A673 (cell line): Measurements from ENCODE around the gene STX8. TPM values are rescaled to one million over a fixed set of nuclear protein-coding genes. Genes with fewer than 3 reads are reported as not detected.

Experiments
- BruUV-seq: library from RNA; stranded (reverse); fragments of 400-500 nt; replicated peaks from 2 replicates; lab custom pipeline; 2021; lab: Mats Ljungman, UMichigan
- CTCF ChIA-PET: fragments of 300-600 bp; sonication (Branson Sonifier 250); formaldehyde crosslinking; loops from one replicate; lab custom pipeline; 2022; ENCODE audit warnings: antibody characterized with exemption; lab: Charles Lee
- POLR2A ChIA-PET: fragments of 300-600 bp; sonication (Branson Sonifier 250); formaldehyde crosslinking; loops from one replicate; lab custom pipeline; 2022; ENCODE audit warnings: antibody characterized with exemption; ENCODE audit not compliant: low non-redundant PET; lab: Charles Lee
- DNase-seq: peaks from one replicate; pipeline ENCODE4 v3.0.0-alpha.2; 2015; ENCODE audit warnings: low spot score
- H3K27ac ChIP-seq: fragments of 200-600 bp; sonication (generic); 2 replicates; pipeline ENCODE4 v1.5.1; 2016; ENCODE audit warnings: mixed run types, low read depth, mild to moderate bottlenecking, mixed read lengths, antibody characterized with exemption, low read length; ENCODE audit not compliant: poor library complexity, severe bottlenecking
- H3K27me3 ChIP-seq: fragments of 200-600 bp; sonication (generic); replicated peaks from 2 replicates; pipeline ENCODE4 v1.6.1; 2017; ENCODE audit warnings: mixed run types, low read depth, mild to moderate bottlenecking, mixed read lengths, antibody characterized with exemption, low read length; ENCODE audit not compliant: insufficient read depth, poor library complexity
- H3K36me3 ChIP-seq: fragments of 200-600 bp; sonication (generic); 2 replicates; pipeline ENCODE4 v1.6.1; 2016; ENCODE audit warnings: mixed run types, mild to moderate bottlenecking, mixed read lengths, antibody characterized with exemption, low read length; ENCODE audit not compliant: insufficient read depth, poor library complexity, severe bottlenecking
- H3K4me1 ChIP-seq: fragments of 200-600 bp; sonication (generic); 2 replicates; pipeline ENCODE4 v1.6.1; 2017; ENCODE audit warnings: mixed run types, mild to moderate bottlenecking, mixed read lengths, antibody characterized with exemption, low read length; ENCODE audit not compliant: insufficient read depth, poor library complexity, severe bottlenecking
- H3K4me3 ChIP-seq: fragments of 200-600 bp; sonication (generic); 2 replicates; pipeline ENCODE4 v1.5.1; 2016; ENCODE audit warnings: low read depth, mixed run types, mild to moderate bottlenecking, mixed read lengths, low read length; ENCODE audit not compliant: poor library complexity, severe bottlenecking
- H3K9me3 ChIP-seq: fragments of 200-600 bp; sonication (generic); 2 replicates; pipeline ENCODE4 v1.6.1; 2016; ENCODE audit warnings: mixed run types, low read depth, mild to moderate bottlenecking, mixed read lengths, antibody characterized with exemption, low read length; ENCODE audit not compliant: poor library complexity, severe bottlenecking
- EZH2 ChIP-seq: fragments of 200-600 bp; sonication (generic); IDR thresholded peaks from 2 replicates; pipeline ENCODE4 v1.6.1; 2017; ENCODE audit warnings: borderline replicate concordance, low read depth, mild to moderate bottlenecking, mixed read lengths, antibody characterized with exemption, low read length; ENCODE audit not compliant: poor library complexity, severe bottlenecking
- intact Hi-C: fragments of 100-400 bp; cut with micrococcal nuclease; formaldehyde crosslinking; loops from one replicate; pipeline ENCODE4 v1.10.0; 2022; ENCODE audit not compliant: unreplicated experiment
- total RNA-seq: library from RNA; stranded (reverse); gene quantifications from 2 replicates; pipeline ENCODE4 v1.2.3, GENCODE V29; 2021
- TF ChIP-seq, protein P1 (sequence below): fragments of 300-800, 200-600 bp; sonication (generic); conservative IDR thresholded peaks from 2 replicates; pipeline ENCODE4 v1.5.1; 2017; ENCODE audit warnings: low read depth, mild to moderate bottlenecking, antibody characterized with exemption, low read length, moderate library complexity, mixed read lengths

Gene STX8
- total RNA-seq, 1 experiment from 2014 or later, result 51.4 TPM

DNA sequence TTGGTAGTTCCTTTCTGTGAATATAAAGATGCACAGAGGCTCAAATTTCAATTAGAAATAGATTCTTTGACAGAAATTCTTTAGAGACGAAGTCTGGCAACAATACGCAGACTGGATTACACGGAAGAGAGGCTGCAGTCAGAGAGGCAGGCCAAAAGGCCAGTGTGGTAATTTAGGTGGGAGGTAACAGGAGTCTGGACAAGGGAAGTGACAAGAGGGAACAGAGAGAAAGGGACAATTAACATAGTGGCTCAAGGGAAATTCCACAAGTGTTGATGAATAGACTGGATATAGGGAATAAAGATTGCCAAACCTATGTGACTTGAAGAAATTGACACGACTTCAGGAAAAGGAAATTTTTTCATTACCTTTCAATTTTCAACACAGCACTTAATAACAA is 54.6 kb downstream of the STX8 start:
- POLR2A ChIA-PET, result no interaction called here
- Histone ChIP-seq H3K4me3 (no peak overlapping the region), H3K27me3 (no peaks in the 10 kb centered on the region), H3K36me3 (no peaks in the 10 kb centered on the region), H3K27ac (no peak overlapping the region), H3K4me1 (no peaks in the 10 kb centered on the region), H3K9me3 (no peaks in the 10 kb centered on the region)
- TF ChIP-seq EZH2, result no peak
- TF ChIP-seq, protein P1, sequence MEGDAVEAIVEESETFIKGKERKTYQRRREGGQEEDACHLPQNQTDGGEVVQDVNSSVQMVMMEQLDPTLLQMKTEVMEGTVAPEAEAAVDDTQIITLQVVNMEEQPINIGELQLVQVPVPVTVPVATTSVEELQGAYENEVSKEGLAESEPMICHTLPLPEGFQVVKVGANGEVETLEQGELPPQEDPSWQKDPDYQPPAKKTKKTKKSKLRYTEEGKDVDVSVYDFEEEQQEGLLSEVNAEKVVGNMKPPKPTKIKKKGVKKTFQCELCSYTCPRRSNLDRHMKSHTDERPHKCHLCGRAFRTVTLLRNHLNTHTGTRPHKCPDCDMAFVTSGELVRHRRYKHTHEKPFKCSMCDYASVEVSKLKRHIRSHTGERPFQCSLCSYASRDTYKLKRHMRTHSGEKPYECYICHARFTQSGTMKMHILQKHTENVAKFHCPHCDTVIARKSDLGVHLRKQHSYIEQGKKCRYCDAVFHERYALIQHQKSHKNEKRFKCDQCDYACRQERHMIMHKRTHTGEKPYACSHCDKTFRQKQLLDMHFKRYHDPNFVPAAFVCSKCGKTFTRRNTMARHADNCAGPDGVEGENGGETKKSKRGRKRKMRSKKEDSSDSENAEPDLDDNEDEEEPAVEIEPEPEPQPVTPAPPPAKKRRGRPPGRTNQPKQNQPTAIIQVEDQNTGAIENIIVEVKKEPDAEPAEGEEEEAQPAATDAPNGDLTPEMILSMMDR, result no peak
- intact Hi-C loops, result loop anchor here (10.0 kb wide), 2 partner anchors 216 to 766 kb away; partner anchors contain the start of gene SPDYE4
- DNase-seq, result no peak
- CTCF ChIA-PET, result no interaction called here
- BruUV-seq, result no TSS peak

GRCh38 chr17:9520649-9521048 is 55.0 kb downstream of the STX8 start:
- Histone ChIP-seq H3K27ac (no peak overlapping the region), H3K4me3 (no peak overlapping the region), H3K9me3 (no peaks in the 10 kb centered on the region), H3K4me1 (no peaks in the 10 kb centered on the region), H3K36me3 (no peaks in the 10 kb centered on the region), H3K27me3 (no peaks in the 10 kb centered on the region)
- DNase-seq, result no peak
- TF ChIP-seq EZH2, result no peak
- TF ChIP-seq, protein P1, result no peak
- BruUV-seq, result no TSS peak
- ChIA-PET POLR2A (no interaction called here), CTCF (no interaction called here)
- intact Hi-C loops, result loop anchor here (10.0 kb wide), 2 partner anchors 216 to 766 kb away; partner anchors contain the start of gene SPDYE4

- no peak overlapping the region for H3K27ac ChIP-seq
- no peak for DNase-seq
- H3K36me3 ChIP-seq, result no peaks in the 10 kb centered on the region
- no peak overlapping the region for H3K4me3 ChIP-seq
- no peaks in the 10 kb centered on the region for H3K27me3 ChIP-seq
- intact Hi-C loops, result loop anchor here (10.0 kb wide), 2 partner anchors 215 to 765 kb away; partner anchors contain the start of gene SPDYE4
- ChIA-PET POLR2A (no interaction called here), CTCF (interaction anchor here (0.6 to 0.9 kb wide), 2 partner anchors 17 to 113 kb away, joined by 3 to 4 read pairs; no protein-coding TSS in a partner anchor)
- no peaks in the 10 kb centered on the region for H3K9me3 ChIP-seq
- TF ChIP-seq, protein P1, result no peak
- no peak for TF ChIP-seq EZH2
- BruUV-seq, result no TSS peak
- H3K4me1 ChIP-seq, result no peaks in the 10 kb centered on the region
Measured at GRCh38 chr17:9519583-9520272, 55.9 kb downstream of the STX8 start.
